Measurements from ENCODE around the gene GAL. TPM values are rescaled to one million over a fixed set of nuclear protein-coding genes. Genes with fewer than 3 reads are reported as not detected.

Gene GAL
- total and polyA plus RNA-seq, 11 donors = 0.35 to 7.0 (median 1.0) TPM; not detected in 6

DNA sequence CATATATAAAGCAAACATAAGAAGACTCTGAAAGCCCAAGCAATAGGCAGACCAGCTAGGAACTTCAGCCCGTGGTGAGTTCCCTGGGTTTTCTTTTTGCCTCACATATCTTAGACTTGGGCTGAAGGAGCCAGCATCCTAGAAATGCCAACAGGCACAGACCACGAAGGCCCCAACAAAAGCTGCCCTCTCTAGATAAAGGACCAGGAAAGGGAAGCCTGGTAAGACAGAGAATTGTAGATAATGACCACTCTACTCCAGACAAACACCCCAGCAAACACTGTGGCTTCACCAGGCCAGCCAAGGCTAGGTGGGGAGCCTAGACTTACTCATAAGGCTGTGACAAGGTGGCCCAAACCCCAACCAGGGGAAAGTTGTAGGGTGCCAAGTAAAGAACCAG lies 11.2 kb downstream of the GAL start:
- H3K9me3 ChIP-seq = peaks cover 0 to 29% (median 2%) of the 10 kb centered on the region in 12 donors
- H3K27me3 ChIP-seq = peaks cover 0 to 22% (median 3%) of the 10 kb centered on the region in 9 donors
- no peak for TF ChIP-seq POLR2A (IDR thresholded peaks at IDR 0.05)
- TF ChIP-seq, protein P1, sequence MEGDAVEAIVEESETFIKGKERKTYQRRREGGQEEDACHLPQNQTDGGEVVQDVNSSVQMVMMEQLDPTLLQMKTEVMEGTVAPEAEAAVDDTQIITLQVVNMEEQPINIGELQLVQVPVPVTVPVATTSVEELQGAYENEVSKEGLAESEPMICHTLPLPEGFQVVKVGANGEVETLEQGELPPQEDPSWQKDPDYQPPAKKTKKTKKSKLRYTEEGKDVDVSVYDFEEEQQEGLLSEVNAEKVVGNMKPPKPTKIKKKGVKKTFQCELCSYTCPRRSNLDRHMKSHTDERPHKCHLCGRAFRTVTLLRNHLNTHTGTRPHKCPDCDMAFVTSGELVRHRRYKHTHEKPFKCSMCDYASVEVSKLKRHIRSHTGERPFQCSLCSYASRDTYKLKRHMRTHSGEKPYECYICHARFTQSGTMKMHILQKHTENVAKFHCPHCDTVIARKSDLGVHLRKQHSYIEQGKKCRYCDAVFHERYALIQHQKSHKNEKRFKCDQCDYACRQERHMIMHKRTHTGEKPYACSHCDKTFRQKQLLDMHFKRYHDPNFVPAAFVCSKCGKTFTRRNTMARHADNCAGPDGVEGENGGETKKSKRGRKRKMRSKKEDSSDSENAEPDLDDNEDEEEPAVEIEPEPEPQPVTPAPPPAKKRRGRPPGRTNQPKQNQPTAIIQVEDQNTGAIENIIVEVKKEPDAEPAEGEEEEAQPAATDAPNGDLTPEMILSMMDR (IDR thresholded peaks at IDR 0.05) = no peak
- DNase-seq = no peak
- 38 to 69% (median 58%) methylated on average over 2 of the region's 2 CpGs for WGBS, 4 donors
- no peaks in the 10 kb centered on the region for H3K4me1 ChIP-seq
- no peak overlapping the region for H3K27ac ChIP-seq
- H3K36me3 ChIP-seq = no peaks in the 10 kb centered on the region
- ATAC-seq = no peak
- H3K4me3 ChIP-seq = no peak overlapping the region
- intact Hi-C loops (cut with DNase I) = no loop called here

DNA sequence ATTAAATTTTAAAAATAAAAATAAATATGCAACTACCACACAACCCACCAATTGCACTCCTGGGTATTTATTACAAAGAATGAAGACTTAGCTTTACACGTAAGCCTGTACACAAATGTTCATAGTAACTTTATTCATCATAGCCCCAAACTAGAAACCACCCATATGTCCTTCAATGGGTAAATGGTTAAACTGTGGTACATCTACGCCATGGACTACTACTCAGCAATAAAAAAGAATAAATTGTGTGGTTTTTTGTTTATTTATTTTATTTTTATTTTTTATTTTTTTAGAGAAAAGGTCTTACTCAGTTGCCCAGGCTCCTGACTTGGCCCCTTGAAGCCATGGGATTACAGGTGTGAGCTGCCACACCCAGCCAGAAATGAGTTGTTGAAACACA lies 14.6 kb downstream of the GAL start:
- H3K27me3 ChIP-seq = peaks cover 0 to 36% (median 0%) of the 10 kb centered on the region in 9 donors
- H3K27ac ChIP-seq = no peak overlapping the region
- no peak overlapping the region for H3K4me3 ChIP-seq
- peaks cover 0 to 29% (median 2%) of the 10 kb centered on the region in 12 donors for H3K9me3 ChIP-seq
- no peaks in the 10 kb centered on the region for H3K4me1 ChIP-seq
- intact Hi-C loops (cut with DNase I) = no loop called here
- DNase-seq (no peak), ATAC-seq (no peak)
- WGBS, 4 donors = 95 to 96% (median 95%) methylated on average over 2 of the region's 2 CpGs
- no peak for TF ChIP-seq POLR2A (IDR thresholded peaks at IDR 0.05)
- TF ChIP-seq, protein P1 (IDR thresholded peaks at IDR 0.05) = no peak
- no peaks in the 10 kb centered on the region for H3K36me3 ChIP-seq

DNA sequence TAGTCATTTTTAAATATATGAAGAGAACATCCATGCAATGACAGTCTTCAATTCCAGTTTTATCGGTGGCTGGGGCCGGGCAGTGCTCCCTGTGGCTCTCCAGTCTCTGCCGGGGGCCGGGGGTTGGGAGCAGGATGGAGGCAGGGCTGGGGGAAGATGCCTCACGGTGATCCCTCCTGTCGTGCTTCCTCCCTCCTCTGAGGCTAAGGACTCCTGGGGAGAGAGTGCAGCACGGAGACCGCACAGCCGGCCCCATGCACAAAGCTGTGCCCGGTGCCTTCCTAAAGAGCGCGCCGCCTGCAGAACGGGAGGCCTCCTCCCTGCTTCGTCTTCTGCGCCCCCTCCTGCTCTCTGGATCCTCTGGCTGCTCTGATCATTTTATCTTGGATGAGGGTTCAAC lies 20.5 kb downstream of the GAL start:
- TF ChIP-seq POLR2A (IDR thresholded peaks at IDR 0.05) = no peak
- 25 to 37% (median 30%) methylated on average over 16 of the region's 16 CpGs for WGBS, 4 donors
- DNase-seq (no peak), ATAC-seq (no peak)
- Histone ChIP-seq H3K4me1 (peaks cover 0 to 3% (median 0%) of the 10 kb centered on the region in 12 donors), H3K4me3 (no peak overlapping the region), H3K27ac (no peak overlapping the region), H3K36me3 (no peaks in the 10 kb centered on the region), H3K27me3 (peaks cover 0 to 40% (median 0%) of the 10 kb centered on the region in 9 donors), H3K9me3 (no peaks in the 10 kb centered on the region)
- intact Hi-C loops (cut with DNase I) = no loop called here

DNA sequence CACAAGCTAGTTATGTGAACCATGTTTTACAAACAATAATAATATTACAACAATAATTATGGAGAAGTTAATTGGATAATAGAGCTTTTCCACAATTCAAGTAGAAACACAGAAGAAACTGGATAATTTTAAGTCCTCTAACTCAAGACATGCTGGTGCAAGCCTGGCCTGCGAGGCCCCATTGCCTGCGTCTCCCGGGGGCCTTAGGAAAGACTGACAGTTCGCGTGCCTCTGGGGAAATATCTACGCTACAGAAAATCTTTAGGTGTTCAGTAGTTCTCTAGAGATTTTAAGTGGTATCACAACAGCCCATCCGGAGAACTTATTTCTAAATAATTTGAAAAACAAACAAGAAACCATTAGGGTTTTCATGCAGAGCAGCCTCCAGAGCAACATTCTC lies 23.2 kb downstream of the GAL start:
- 85 to 91% (median 88%) methylated on average over 7 of the region's 7 CpGs for WGBS, 4 donors
- peaks cover 0 to 3% (median 0%) of the 10 kb centered on the region in 12 donors for H3K4me1 ChIP-seq
- ATAC-seq (no peak), DNase-seq (no peak)
- H3K36me3 ChIP-seq = no peaks in the 10 kb centered on the region
- no peak for TF ChIP-seq POLR2A (IDR thresholded peaks at IDR 0.05)
- TF ChIP-seq, protein P1 (IDR thresholded peaks at IDR 0.05) = no peak
- intact Hi-C loops (cut with DNase I) = no loop called here
- no peaks in the 10 kb centered on the region for H3K9me3 ChIP-seq
- H3K27me3 ChIP-seq = peaks cover 0 to 23% (median 0%) of the 10 kb centered on the region in 9 donors
- H3K27ac ChIP-seq = no peak overlapping the region
- no peak overlapping the region for H3K4me3 ChIP-seq

DNA sequence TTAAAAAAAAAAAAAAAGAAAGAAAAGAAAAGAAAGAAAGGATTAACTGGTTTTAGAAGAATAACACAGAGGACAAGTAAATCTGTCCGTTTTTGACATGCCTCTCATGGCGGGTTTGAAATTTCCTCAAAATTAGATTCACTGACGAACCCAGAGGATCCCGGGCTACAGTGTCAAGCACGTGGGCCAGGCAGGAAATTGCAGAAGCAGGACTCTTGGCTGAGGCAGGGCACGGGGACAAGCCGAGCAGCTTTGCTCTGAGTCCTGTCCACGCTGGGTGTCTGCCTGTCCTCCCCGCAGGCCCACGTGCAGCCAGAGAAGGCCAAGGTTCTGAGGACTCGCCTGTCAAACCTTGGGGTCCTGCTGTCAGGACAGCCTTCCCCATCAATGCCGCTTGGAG lies 24.7 kb downstream of the GAL start:
- Histone ChIP-seq H3K27me3 (peaks cover 0 to 13% (median 0%) of the 10 kb centered on the region in 9 donors), H3K36me3 (no peaks in the 10 kb centered on the region), H3K4me3 (no peak overlapping the region), H3K4me1 (peaks cover 0 to 3% (median 0%) of the 10 kb centered on the region in 12 donors), H3K27ac (no peak overlapping the region), H3K9me3 (no peaks in the 10 kb centered on the region)
- no peak for DNase-seq
- TF ChIP-seq, protein P1 (IDR thresholded peaks at IDR 0.05) = no peak
- 71 to 81% (median 72%) methylated on average over 12 of the region's 12 CpGs for WGBS, 4 donors
- intact Hi-C loops (cut with DNase I) = no loop called here
- no peak for ATAC-seq

Measured in heart left ventricle (tissue), 16 donors.